BLaER1 treated with 17β-estradiol and CSF1 and Interleukin-3, amounts not matched to agents 10 nM and 100 nM (cell line): ENCODE results near the gene PARP9.

Experiments used
- H3K27ac ChIP-seq, 11 experiments: shearing (Covaris generic); formaldehyde crosslinking; 2 replicates each; pipeline ENCODE4 v1.8.1; 2022
- H3K27me3 ChIP-seq, 11 experiments: shearing (Covaris generic); formaldehyde crosslinking; 2 replicates each; pipeline ENCODE4 v1.8.1; 2022
- H3K36me3 ChIP-seq, 11 experiments: shearing (Covaris generic); formaldehyde crosslinking; 2 replicates each; pipeline ENCODE4 v1.8.1; 2022
- H3K4me1 ChIP-seq, 10 experiments: shearing (Covaris generic); formaldehyde crosslinking; 2 replicates each; pipeline ENCODE4 v1.8.1; 2022
- H3K4me2 ChIP-seq, 11 experiments: shearing (Covaris generic); formaldehyde crosslinking; 2 replicates each; pipeline ENCODE4 v1.8.1; 2022
- H3K4me3 ChIP-seq, 10 experiments: shearing (Covaris generic); formaldehyde crosslinking; 2 replicates each; pipeline ENCODE4 v1.8.1; 2022
- H3K9ac ChIP-seq, 11 experiments: shearing (Covaris generic); formaldehyde crosslinking; 2 replicates each; pipeline ENCODE4 v1.8.1; 2022
- H3K9me3 ChIP-seq, 11 experiments: shearing (Covaris generic); formaldehyde crosslinking; replicated peaks in 1 of 11; 2 replicates each; pipeline ENCODE4 v1.8.1; 2022
- H4K20me1 ChIP-seq, 11 experiments: shearing (Covaris generic); formaldehyde crosslinking; 2 replicates each; pipeline ENCODE4 v1.8.1; 2022
- Cebpa-rat ChIP-seq, 11 experiments: shearing (Covaris generic); IDR thresholded peaks; 2 replicates each; pipeline ENCODE4 v1.8.1; 2022

Gene PARP9

GRCh38 chr3:122498152-122498551 lies 65.9 kb downstream of the PARP9 start:
- peak overlapping the region in 10 of 11 experiments; percentile 36 to 85 (median 66); a peak in 21 of 22 replicates for H3K27ac ChIP-seq
- H3K27me3 ChIP-seq = no peaks in the 10 kb centered on the region
- H3K4me2 ChIP-seq = peak overlapping the region; percentile 27 to 84 (median 57)
- peak overlapping the region in 4 of 11 experiments; percentile 16 to 56 (median 40); a peak in 6 of 22 replicates for H3K9ac ChIP-seq
- TF ChIP-seq Cebpa-rat (IDR thresholded peaks at IDR 0.05) = no peak
- peaks cover 33 to 70% (median 48%) of the 10 kb centered on the region in 10 experiments for H3K4me1 ChIP-seq
- H3K4me3 ChIP-seq = no peak overlapping the region
- H3K9me3 ChIP-seq = no peaks in the 10 kb centered on the region
- peaks cover 31 to 97% (median 72%) of the 10 kb centered on the region in 11 experiments; a peak in 21 of 22 replicates for H4K20me1 ChIP-seq
- H3K36me3 ChIP-seq = peaks cover 34 to 51% (median 38%) of the 10 kb centered on the region in 11 experiments

- Histone ChIP-seq H3K36me3 (peaks cover 41 to 58% (median 45%) of the 10 kb centered on the region in 11 experiments), H3K9ac (peak overlapping the region in 3 of 11 experiments; percentile 37 to 56 (median 44); a peak in 4 of 22 replicates), H3K4me3 (no peak overlapping the region), H3K27ac (peak overlapping the region in 10 of 11 experiments; percentile 36 to 85 (median 66); a peak in 18 of 22 replicates), H4K20me1 (peaks cover 31 to 96% (median 65%) of the 10 kb centered on the region in 11 experiments; a peak in 21 of 22 replicates), H3K27me3 (no peaks in the 10 kb centered on the region), H3K9me3 (no peaks in the 10 kb centered on the region), H3K4me2 (peak overlapping the region; percentile 21 to 84 (median 57); a peak in 16 of 22 replicates), H3K4me1 (peaks cover 26 to 62% (median 41%) of the 10 kb centered on the region in 10 experiments)
- TF ChIP-seq Cebpa-rat (IDR thresholded peaks at IDR 0.05) = peak in 7 of 11 experiments; percentile 50 to 87 (median 70); a peak in 11 of 22 replicates
Measured at GRCh38 chr3:122497425-122497824, 66.7 kb downstream of the PARP9 start.

- H4K20me1 ChIP-seq = peaks cover 24 to 88% (median 56%) of the 10 kb centered on the region in 11 experiments; a peak in 20 of 22 replicates
Measured at GRCh38 chr3:122496508-122496907, 67.6 kb downstream of the PARP9 start.

GRCh38 chr3:122493296-122493695 lies 70.8 kb downstream of the PARP9 start:
- Histone ChIP-seq H3K27me3 (no peaks in the 10 kb centered on the region), H3K36me3 (peaks cover 75 to 86% (median 81%) of the 10 kb centered on the region in 11 experiments), H4K20me1 (peaks cover 8 to 83% (median 39%) of the 10 kb centered on the region in 11 experiments; a peak in 20 of 22 replicates), H3K27ac (no peak overlapping the region), H3K4me3 (no peak overlapping the region), H3K4me1 (peaks cover 19 to 25% (median 22%) of the 10 kb centered on the region in 10 experiments), H3K9me3 (no peaks in the 10 kb centered on the region), H3K9ac (no peak overlapping the region), H3K4me2 (no peak overlapping the region)
- TF ChIP-seq Cebpa-rat (IDR thresholded peaks at IDR 0.05) = no peak

More at GRCh38 chr3:122496508-122496907, 67.6 kb downstream of the PARP9 start:
- no peak for TF ChIP-seq Cebpa-rat (IDR thresholded peaks at IDR 0.05)
- H3K27me3 ChIP-seq = no peaks in the 10 kb centered on the region
- peaks cover 22 to 53% (median 33%) of the 10 kb centered on the region in 10 experiments for H3K4me1 ChIP-seq
- H3K9me3 ChIP-seq = no peaks in the 10 kb centered on the region
- peak overlapping the region in 9 of 11 experiments; percentile 49 to 85 (median 67); a peak in 18 of 22 replicates for H3K27ac ChIP-seq
- H3K9ac ChIP-seq = peak overlapping the region in 1 of 11 experiments; percentile 7; a peak in 2 of 22 replicates
- H3K4me3 ChIP-seq = no peak overlapping the region
- peak overlapping the region; percentile 23 to 84 (median 56); a peak in 20 of 22 replicates for H3K4me2 ChIP-seq
- peaks cover 48 to 59% (median 52%) of the 10 kb centered on the region in 11 experiments for H3K36me3 ChIP-seq

DNA sequence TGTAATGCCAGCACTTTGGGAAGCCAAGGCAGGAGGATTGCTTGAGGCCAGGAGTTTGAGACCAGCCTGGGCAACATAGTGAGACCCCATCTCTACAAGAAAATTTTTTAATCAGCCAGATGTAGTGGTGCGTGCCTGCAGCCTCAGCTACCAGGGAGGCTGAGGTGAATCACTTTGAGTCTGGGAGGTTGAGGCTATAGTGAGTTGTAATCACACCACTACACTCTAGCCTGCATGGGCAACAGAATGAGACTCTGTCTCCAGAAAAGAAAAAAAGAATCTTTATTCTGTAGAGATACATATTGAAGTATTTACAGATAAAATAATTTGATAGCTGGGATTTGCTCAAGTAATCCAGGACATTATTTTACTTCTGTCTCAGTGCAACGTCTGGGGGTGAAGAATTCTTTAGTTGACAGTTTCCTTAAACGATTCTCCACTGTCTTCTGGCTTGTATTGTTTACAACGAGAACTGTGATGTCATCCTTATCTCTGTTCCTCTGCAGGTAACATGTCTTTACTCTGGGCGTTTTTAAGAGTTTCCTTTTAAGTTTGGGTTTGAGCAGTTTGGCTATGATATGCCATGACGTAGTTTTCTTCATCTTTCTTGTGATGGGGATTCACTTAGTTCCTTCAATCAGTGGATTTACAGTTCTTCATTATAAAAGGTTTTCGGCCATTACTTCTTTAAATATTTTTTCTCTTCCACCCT lies 75.7 kb downstream of the PARP9 start:
- H3K4me2 ChIP-seq = no peak overlapping the region
- H3K4me3 ChIP-seq = no peak overlapping the region
- no peak overlapping the region for H3K9ac ChIP-seq
- no peaks in the 10 kb centered on the region for H3K27me3 ChIP-seq
- peaks cover 5 to 97% (median 50%) of the 10 kb centered on the region in 11 experiments; a peak in 20 of 22 replicates for H4K20me1 ChIP-seq
- H3K27ac ChIP-seq = no peak overlapping the region
- peaks cover 0 to 15% (median 0%) of the 10 kb centered on the region in 10 experiments; a peak in 5 of 20 replicates for H3K4me1 ChIP-seq
- TF ChIP-seq Cebpa-rat (IDR thresholded peaks at IDR 0.05) = no peak
- peaks cover 66 to 98% (median 87%) of the 10 kb centered on the region in 11 experiments for H3K36me3 ChIP-seq
- no peaks in the 10 kb centered on the region for H3K9me3 ChIP-seq

- Histone ChIP-seq H4K20me1 (peaks cover 5 to 100% (median 72%) of the 10 kb centered on the region in 11 experiments; a peak in 21 of 22 replicates), H3K36me3 (peaks cover 36 to 87% (median 68%) of the 10 kb centered on the region in 11 experiments), H3K4me1 (peaks cover 0 to 21% (median 0%) of the 10 kb centered on the region in 10 experiments; a peak in 5 of 20 replicates), H3K4me2 (peak overlapping the region in 1 of 11 experiments; percentile 16; a peak in 1 of 22 replicates), H3K9me3 (no peaks in the 10 kb centered on the region), H3K27me3 (no peaks in the 10 kb centered on the region), H3K4me3 (no peak overlapping the region), H3K9ac (no peak overlapping the region), H3K27ac (no peak overlapping the region)
- no peak for TF ChIP-seq Cebpa-rat (IDR thresholded peaks at IDR 0.05)
Measured at GRCh38 chr3:122484985-122485384, 79.1 kb downstream of the PARP9 start.

GRCh38 chr3:122481390-122481789 lies 82.7 kb downstream of the PARP9 start:
- Histone ChIP-seq H4K20me1 (peaks cover 10 to 100% (median 85%) of the 10 kb centered on the region in 11 experiments; a peak in 20 of 22 replicates), H3K9ac (no peak overlapping the region), H3K4me1 (peaks cover 0 to 21% (median 0%) of the 10 kb centered on the region in 10 experiments; a peak in 7 of 20 replicates), H3K36me3 (peaks cover 7 to 78% (median 62%) of the 10 kb centered on the region in 11 experiments), H3K9me3 (peaks cover 0 to 7% (median 0%) of the 10 kb centered on the region in 11 experiments; a peak in 5 of 22 replicates), H3K27me3 (no peaks in the 10 kb centered on the region), H3K27ac (no peak overlapping the region), H3K4me3 (no peak overlapping the region), H3K4me2 (no peak overlapping the region)
- TF ChIP-seq Cebpa-rat (IDR thresholded peaks at IDR 0.05) = no peak
